SK-N-SH treated with all-trans-retinoic acid at 6 μM for 48 hours (cell line): ENCODE results near the gene GRID2IP.

Experiments
- ATAC-seq: fragments of 200-7000 bp; cut with Tn5 transposase; 3 replicates; pipeline ENCODE4 v1.9.1; 2020; ENCODE audit warnings: mild to moderate bottlenecking, moderate library complexity
- BACH2 ChIP-seq: fragments of 250-450 bp; sonication (Bioruptor Pico); IDR thresholded peaks from 2 replicates; pipeline ENCODE4 v1.9.0; 2021; ENCODE audit warnings: mild to moderate bottlenecking, borderline replicate concordance
- CREB5 ChIP-seq: fragments of 250-450 bp; sonication (Bioruptor Pico); IDR thresholded peaks from 2 replicates; pipeline ENCODE4 v1.5.1; 2020; ENCODE audit warnings: low read depth, mild to moderate bottlenecking, moderate library complexity
- CSDC2 ChIP-seq: fragments of 250-450 bp; sonication (Bioruptor Pico); IDR thresholded peaks from 2 replicates; pipeline ENCODE4 v1.5.0; 2020; ENCODE audit warnings: mild to moderate bottlenecking, moderate library complexity
- CSRNP3 ChIP-seq: fragments of 250-450 bp; sonication (Bioruptor Pico); IDR thresholded peaks from 2 replicates; pipeline ENCODE4 v1.5.1; 2021; ENCODE audit warnings: mild to moderate bottlenecking, moderate library complexity
- ESRRG ChIP-seq: fragments of 250-450 bp; sonication (Bioruptor Pico); IDR thresholded peaks from 2 replicates; pipeline ENCODE4 v1.6.1; 2021; ENCODE audit warnings: mild to moderate bottlenecking
- ISL1 ChIP-seq: fragments of 250-450 bp; sonication (Bioruptor Pico); IDR thresholded peaks from 2 replicates; pipeline ENCODE4 v2.1.2; 2022; ENCODE audit warnings: mild to moderate bottlenecking, moderate library complexity
- OSR1 ChIP-seq: fragments of 250-450 bp; sonication (Bioruptor Pico); IDR thresholded peaks from 2 replicates; pipeline ENCODE4 v1.8.0; 2022; ENCODE audit warnings: moderate library complexity, mild to moderate bottlenecking, inconsistent platforms
- PATZ1 ChIP-seq: fragments of 250-450 bp; sonication (Bioruptor Pico); IDR thresholded peaks from 2 replicates; pipeline ENCODE4 v1.8.0; 2020; ENCODE audit warnings: mild to moderate bottlenecking, moderate library complexity, borderline replicate concordance
- POU6F1 ChIP-seq: fragments of 250-450 bp; sonication (Bioruptor Pico); IDR thresholded peaks from 2 replicates; pipeline ENCODE4 v1.8.0; 2021; ENCODE audit warnings: low read depth, mild to moderate bottlenecking, moderate library complexity, borderline replicate concordance
- PPARA ChIP-seq: fragments of 250-450 bp; sonication (Bioruptor Pico); IDR thresholded peaks from 2 replicates; pipeline ENCODE4 v1.5.0; 2020; ENCODE audit warnings: mild to moderate bottlenecking, borderline replicate concordance
- SNAI2 ChIP-seq: fragments of 250-450 bp; sonication (Bioruptor Pico); IDR thresholded peaks from 2 replicates; pipeline ENCODE4 v1.5.0; 2020; ENCODE audit warnings: mild to moderate bottlenecking, moderate library complexity
- TCF4 ChIP-seq: fragments of 250-450 bp; sonication (Bioruptor Pico); IDR thresholded peaks from 2 replicates; pipeline ENCODE4 v1.8.0; 2021; ENCODE audit warnings: mild to moderate bottlenecking, moderate library complexity, borderline replicate concordance
- TOX ChIP-seq: fragments of 250-450 bp; sonication (Bioruptor Pico); IDR thresholded peaks from 2 replicates; pipeline ENCODE4 v1.8.0; 2021; ENCODE audit warnings: mild to moderate bottlenecking, moderate library complexity, borderline replicate concordance
- TSHZ2 ChIP-seq: fragments of 250-450 bp; sonication (Bioruptor Pico); IDR thresholded peaks from 2 replicates; pipeline ENCODE4 v1.5.0; 2020; ENCODE audit warnings: mild to moderate bottlenecking, moderate library complexity
- ZFP3 ChIP-seq: fragments of 250-450 bp; sonication (Bioruptor Pico); IDR thresholded peaks from 2 replicates; pipeline ENCODE4 v1.5.0; 2020; ENCODE audit warnings: mild to moderate bottlenecking, moderate library complexity
- ZFP30 ChIP-seq: fragments of 450-650 bp; formaldehyde crosslinking; IDR thresholded peaks from 2 replicates; pipeline ENCODE4 v1.5.0; 2022; ENCODE audit warnings: mild to moderate bottlenecking, moderate library complexity
- ZNF70 ChIP-seq: fragments of 450-650 bp; formaldehyde crosslinking; IDR thresholded peaks from 2 replicates; pipeline ENCODE4 v1.5.0; 2020; ENCODE audit warnings: mild to moderate bottlenecking, moderate library complexity
- ZNF8 ChIP-seq: fragments of 450-650 bp; formaldehyde crosslinking; IDR thresholded peaks from 2 replicates; pipeline ENCODE4 v1.5.0; 2020; ENCODE audit warnings: mild to moderate bottlenecking, moderate library complexity

GRID2IP gene

GRCh38 chr7:6529643-6530042 lies 21.6 kb downstream of the GRID2IP start:
- no peak for ATAC-seq
- TF ChIP-seq ZNF70 (CRISPR knock-in tag) (no peak), ZNF8 (CRISPR knock-in tag) (no peak), ISL1 (CRISPR knock-in tag) (no peak), PATZ1 (CRISPR knock-in tag) (no peak), CSRNP3 (CRISPR knock-in tag) (no peak), TOX (CRISPR knock-in tag) (no peak)

- no peak for ATAC-seq
- TF ChIP-seq ZNF70 (CRISPR knock-in tag) (no peak), CSRNP3 (CRISPR knock-in tag) (no peak), TCF4 (no peak), PPARA (CRISPR knock-in tag) (no peak), ISL1 (CRISPR knock-in tag) (no peak), SNAI2 (CRISPR knock-in tag) (no peak)
- TF ChIP-seq, all 23 proteins: peak for 0
Measured at GRCh38 chr7:6528401-6529130, 22.7 kb downstream of the GRID2IP start.

- TF ChIP-seq CSDC2 (no peak), TSHZ2 (no peak), TOX (CRISPR knock-in tag) (no peak), ZFP30 (CRISPR knock-in tag) (no peak), PATZ1 (CRISPR knock-in tag) (no peak), OSR1 (CRISPR knock-in tag) (no peak), TCF4 (no peak), ZFP3 (CRISPR knock-in tag) (no peak), CSRNP3 (CRISPR knock-in tag) (no peak), ESRRG (CRISPR knock-in tag) (no peak), CREB5 (CRISPR knock-in tag) (no peak), POU6F1 (no peak), BACH2 (CRISPR knock-in tag) (no peak), ZNF8 (CRISPR knock-in tag) (no peak)
- ATAC-seq = peak; percentile 8; the same call in 2 of the 3 replicates
Measured at GRCh38 chr7:6526997-6527378, 24.3 kb downstream of the GRID2IP start.
